DND-41 (cell line): ENCODE results near the gene PINK1.

Source experiments
- CTCF ChIP-seq: IDR thresholded peaks from 2 replicates; pipeline ENCODE4 v1.5.1; 2012; ENCODE audit warnings: borderline replicate concordance, low read length, moderate library complexity, mild to moderate bottlenecking; ENCODE audit not compliant: poor library complexity, severe bottlenecking; ENCODE audit errors: extremely low read depth
- EZH2 ChIP-seq: IDR thresholded peaks from 3 replicates; pipeline ENCODE4 v1.6.1; 2012; ENCODE audit warnings: borderline replicate concordance, low read depth, mild to moderate bottlenecking, moderate library complexity, low read length, inconsistent platforms; ENCODE audit not compliant: severe bottlenecking

- no peak for TF ChIP-seq CTCF
- no peak for TF ChIP-seq EZH2
These were observed 47.0 kb downstream of the PINK1 start for GRCh38 chr1:20680269-20680668.
